ENCODE measurements around the gene TEX29.

DNA sequence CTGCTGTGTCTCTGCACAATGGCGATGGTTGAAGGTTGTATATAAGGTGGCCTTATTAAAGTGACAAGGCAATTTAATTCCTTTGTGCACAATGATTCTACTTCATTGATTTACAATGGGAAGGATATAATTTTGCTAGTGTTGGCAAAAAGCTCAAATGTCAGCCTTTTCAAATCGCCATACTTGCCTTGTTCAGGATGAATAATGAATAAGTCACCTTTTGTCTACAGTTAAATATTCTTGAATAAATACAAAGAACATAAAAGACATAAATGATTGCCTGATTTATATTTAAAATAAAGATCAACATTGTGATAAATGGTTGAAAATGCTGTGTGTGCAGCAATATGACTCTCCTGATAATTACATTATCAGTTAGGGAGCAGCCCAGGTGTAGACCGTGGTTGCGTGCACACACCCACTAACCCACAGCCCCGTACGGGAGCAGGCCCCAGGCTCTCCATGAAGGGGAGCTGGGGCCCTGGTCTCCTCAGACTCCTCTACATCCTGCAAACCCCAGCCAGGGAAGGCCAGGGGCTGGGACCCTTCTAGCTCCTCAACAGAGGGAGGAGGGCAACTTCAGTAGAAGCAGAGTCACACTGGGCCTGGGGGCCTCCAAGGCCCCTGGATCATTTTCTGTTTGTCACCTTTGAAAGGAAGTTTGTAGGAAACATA is 64.9 kb downstream of the TEX29 start:
- TF ChIP-seq, protein P1, sequence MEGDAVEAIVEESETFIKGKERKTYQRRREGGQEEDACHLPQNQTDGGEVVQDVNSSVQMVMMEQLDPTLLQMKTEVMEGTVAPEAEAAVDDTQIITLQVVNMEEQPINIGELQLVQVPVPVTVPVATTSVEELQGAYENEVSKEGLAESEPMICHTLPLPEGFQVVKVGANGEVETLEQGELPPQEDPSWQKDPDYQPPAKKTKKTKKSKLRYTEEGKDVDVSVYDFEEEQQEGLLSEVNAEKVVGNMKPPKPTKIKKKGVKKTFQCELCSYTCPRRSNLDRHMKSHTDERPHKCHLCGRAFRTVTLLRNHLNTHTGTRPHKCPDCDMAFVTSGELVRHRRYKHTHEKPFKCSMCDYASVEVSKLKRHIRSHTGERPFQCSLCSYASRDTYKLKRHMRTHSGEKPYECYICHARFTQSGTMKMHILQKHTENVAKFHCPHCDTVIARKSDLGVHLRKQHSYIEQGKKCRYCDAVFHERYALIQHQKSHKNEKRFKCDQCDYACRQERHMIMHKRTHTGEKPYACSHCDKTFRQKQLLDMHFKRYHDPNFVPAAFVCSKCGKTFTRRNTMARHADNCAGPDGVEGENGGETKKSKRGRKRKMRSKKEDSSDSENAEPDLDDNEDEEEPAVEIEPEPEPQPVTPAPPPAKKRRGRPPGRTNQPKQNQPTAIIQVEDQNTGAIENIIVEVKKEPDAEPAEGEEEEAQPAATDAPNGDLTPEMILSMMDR (IDR thresholded peaks at IDR 0.05), result no peak
- TF ChIP-seq POLR2A (IDR thresholded peaks at IDR 0.05), result no peak

Data from testis (tissue), 2 donors.